ENCODE results near the gene ARHGEF5. TPM values are rescaled to one million over a fixed set of nuclear protein-coding genes. Genes with fewer than 3 reads are reported as not detected.

The ARHGEF5 gene
- polyA plus RNA-seq, 3 donors = 0.04 to 0.11 TPM; not detected in 1

DNA sequence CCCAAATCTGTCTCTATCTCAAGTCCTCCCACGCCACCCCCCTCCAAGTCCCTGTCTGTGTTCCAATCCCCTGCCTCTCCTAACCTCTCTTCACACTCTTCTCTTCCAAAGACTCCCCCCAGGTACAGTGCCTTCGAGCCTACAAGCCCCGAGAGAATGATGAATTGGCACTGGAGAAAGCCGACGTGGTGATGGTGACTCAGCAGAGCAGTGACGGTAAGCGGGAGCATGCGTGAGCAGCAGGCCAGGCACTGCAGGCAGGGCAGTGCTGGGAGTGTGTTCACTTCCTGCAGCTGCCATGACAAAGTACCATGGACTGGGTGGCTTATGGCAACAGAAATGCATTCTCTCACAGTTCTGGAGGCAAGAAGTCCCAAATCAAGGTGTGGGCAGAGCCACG is 23.4 kb downstream of the ARHGEF5 start:
- no peak overlapping the region for H3K9ac ChIP-seq (ENCODE audit: insufficient read depth, low read length, poor library complexity, severe bottlenecking)
- H3K27ac ChIP-seq (ENCODE audit: low read depth in 1 of 2, low read length in 2 of 2) = no peak overlapping the region
- DNase-seq = no peak
- Mint-ChIP-seq H3K4me1 (no peaks in the 10 kb centered on the region), H3K4me3 (no peak overlapping the region), H3K27me3 (ENCODE audit: low read depth in 3 of 3) (peaks cover 0 to 1% (median 0%) of the 10 kb centered on the region in 3 donors), H3K9me3 (peaks cover 0 to 6% (median 2%) of the 10 kb centered on the region in 7 donors), H3K27ac (no peak overlapping the region), H3K36me3 (no peaks in the 10 kb centered on the region)
- no peak overlapping the region for H3K4me2 ChIP-seq (replicated peaks; ENCODE audit: extremely low read depth, low read length, poor library complexity, severe bottlenecking)
- no peak for TF ChIP-seq CTCF (IDR thresholded peaks at IDR 0.05)
- H2AFZ ChIP-seq (ENCODE audit: insufficient read depth, low read depth, low read length, poor library complexity, severe bottlenecking) = no peak overlapping the region
- H3K27me3 ChIP-seq (ENCODE audit: control insufficient read depth in 2 of 2, insufficient read depth in 2 of 2, low read length in 2 of 2) = no peaks in the 10 kb centered on the region
- H3K4me1 ChIP-seq (ENCODE audit: control insufficient read depth in 1 of 2, insufficient read depth in 2 of 2, low read length in 2 of 2) = no peaks in the 10 kb centered on the region
- H4K20me1 ChIP-seq (ENCODE audit: insufficient read depth, low read length) = no peaks in the 10 kb centered on the region
- no peaks in the 10 kb centered on the region for H3K9me3 ChIP-seq (replicated peaks in 1 of 2; ENCODE audit: control insufficient read depth in 1 of 2, insufficient read depth in 1 of 2, low read length in 2 of 2)
- no peak overlapping the region for H3K4me3 ChIP-seq (replicated peaks in 1 of 3; ENCODE audit: low read depth in 2 of 3, low read length in 3 of 3)
- H3K36me3 ChIP-seq (replicated peaks in 1 of 2; ENCODE audit: control insufficient read depth in 1 of 2, insufficient read depth in 2 of 2, low read length in 2 of 2) = no peaks in the 10 kb centered on the region
- 73% methylated on average over 8 of the region's 9 CpGs for WGBS (ENCODE audit: insufficient coverage)
- no peaks in the 10 kb centered on the region for H3K79me2 ChIP-seq (ENCODE audit: insufficient read depth, low read length)
- intact Hi-C loops (cut with micrococcal nuclease) = no loop called here

DNA sequence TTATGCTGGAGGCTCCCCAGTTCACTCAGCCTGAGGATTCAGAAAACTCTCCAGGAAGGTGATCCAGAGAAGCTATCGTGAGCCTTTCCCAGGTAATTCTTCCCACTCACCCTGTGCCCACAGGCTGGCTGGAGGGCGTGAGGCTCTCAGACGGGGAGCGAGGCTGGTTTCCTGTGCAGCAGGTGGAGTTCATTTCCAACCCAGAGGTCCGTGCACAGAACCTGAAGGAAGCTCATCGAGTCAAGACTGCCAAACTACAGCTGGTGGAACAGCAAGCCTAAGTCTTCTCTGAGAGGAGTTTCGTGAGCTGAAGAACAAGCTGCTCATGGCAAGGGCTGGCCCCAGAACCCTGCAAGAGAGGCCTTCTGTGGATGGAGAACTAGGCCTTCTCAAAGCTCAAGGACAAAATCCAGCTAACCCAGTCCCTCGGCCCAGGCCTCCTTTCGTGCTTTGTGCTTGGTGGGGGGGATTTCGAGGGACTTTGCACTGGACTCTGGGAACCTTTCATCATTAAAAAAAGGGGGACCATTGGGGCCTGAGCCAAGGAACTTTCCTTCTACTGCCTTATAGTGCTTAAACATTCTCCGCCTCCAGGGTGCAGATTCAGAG is 24.7 kb downstream of the ARHGEF5 start:
- H3K79me2 ChIP-seq (ENCODE audit: insufficient read depth, low read length) = no peaks in the 10 kb centered on the region
- no peak for DNase-seq
- no peaks in the 10 kb centered on the region for H4K20me1 ChIP-seq (ENCODE audit: insufficient read depth, low read length)
- no peak overlapping the region for H3K27ac ChIP-seq (ENCODE audit: low read depth in 1 of 2, low read length in 2 of 2)
- H3K27ac Mint-ChIP-seq = peak overlapping the region in 1 of 7 donors; percentile 30
- no peaks in the 10 kb centered on the region for H3K4me1 ChIP-seq (ENCODE audit: control insufficient read depth in 1 of 2, insufficient read depth in 2 of 2, low read length in 2 of 2)
- no peak overlapping the region for H2AFZ ChIP-seq (ENCODE audit: insufficient read depth, low read depth, low read length, poor library complexity, severe bottlenecking)
- no peaks in the 10 kb centered on the region for H3K4me1 Mint-ChIP-seq
- H3K36me3 Mint-ChIP-seq = no peaks in the 10 kb centered on the region
- no peak for TF ChIP-seq CTCF (IDR thresholded peaks at IDR 0.05)
- H3K4me3 Mint-ChIP-seq = no peak overlapping the region
- no peak overlapping the region for H3K4me2 ChIP-seq (replicated peaks; ENCODE audit: extremely low read depth, low read length, poor library complexity, severe bottlenecking)
- intact Hi-C loops (cut with micrococcal nuclease) = no loop called here
- 100% methylated on average over 4 of the region's 11 CpGs for WGBS (ENCODE audit: insufficient coverage)
- peaks cover 0 to 1% (median 0%) of the 10 kb centered on the region in 3 donors for H3K27me3 Mint-ChIP-seq (ENCODE audit: low read depth in 3 of 3)
- no peaks in the 10 kb centered on the region for H3K27me3 ChIP-seq (ENCODE audit: control insufficient read depth in 2 of 2, insufficient read depth in 2 of 2, low read length in 2 of 2)
- H3K9me3 Mint-ChIP-seq = peaks cover 0 to 6% (median 2%) of the 10 kb centered on the region in 7 donors
- no peak overlapping the region for H3K4me3 ChIP-seq (replicated peaks in 1 of 3; ENCODE audit: low read depth in 2 of 3, low read length in 3 of 3)
- no peaks in the 10 kb centered on the region for H3K9me3 ChIP-seq (replicated peaks in 1 of 2; ENCODE audit: control insufficient read depth in 1 of 2, insufficient read depth in 1 of 2, low read length in 2 of 2)
- no peaks in the 10 kb centered on the region for H3K36me3 ChIP-seq (replicated peaks in 1 of 2; ENCODE audit: control insufficient read depth in 1 of 2, insufficient read depth in 2 of 2, low read length in 2 of 2)
- H3K9ac ChIP-seq (ENCODE audit: insufficient read depth, low read length, poor library complexity, severe bottlenecking) = no peak overlapping the region
